Activated naive CD4-positive, alpha-beta T cell treated with anti-CD3 and anti-CD28 coated beads, Interleukin-2, amount 50 U/mL, for 16 hours (primary cell): ENCODE measurements around the gene RANBP3.
"Not testable (repeated sequence)": the region's sequence is repeated elsewhere in the genome, so short reads cannot be mapped to it uniquely, and the experiment has no call there.

Source experiments
- DNase-seq: peaks from one replicate; pipeline ENCODE4 v3.0.0-alpha.2; 2020

The RANBP3 gene

DNA sequence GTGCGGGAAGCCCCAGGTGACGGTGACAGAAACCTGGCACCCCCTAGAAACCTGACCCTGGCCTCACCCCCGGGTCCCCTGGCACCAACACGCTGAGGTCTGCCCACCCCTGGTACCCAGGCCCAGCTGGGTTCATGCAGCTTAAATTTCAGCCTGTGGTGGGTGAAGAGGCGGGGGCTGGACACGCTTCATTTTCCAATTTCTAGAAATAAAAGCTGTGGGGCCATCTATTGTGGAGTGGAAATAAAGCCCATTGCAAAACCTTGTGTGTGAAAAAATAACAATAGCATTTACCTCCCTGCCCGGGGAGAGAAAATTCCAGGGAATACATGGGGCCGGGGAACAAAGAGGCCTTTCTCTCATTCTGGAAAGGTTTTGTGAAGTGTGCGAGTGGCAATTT lies 100.1 kb downstream of the RANBP3 start:
- DNase-seq = no peak

- DNase-seq = no peak
Observed at GRCh38 chr19:5877427-5877826, 100.5 kb downstream of the RANBP3 start.

DNA sequence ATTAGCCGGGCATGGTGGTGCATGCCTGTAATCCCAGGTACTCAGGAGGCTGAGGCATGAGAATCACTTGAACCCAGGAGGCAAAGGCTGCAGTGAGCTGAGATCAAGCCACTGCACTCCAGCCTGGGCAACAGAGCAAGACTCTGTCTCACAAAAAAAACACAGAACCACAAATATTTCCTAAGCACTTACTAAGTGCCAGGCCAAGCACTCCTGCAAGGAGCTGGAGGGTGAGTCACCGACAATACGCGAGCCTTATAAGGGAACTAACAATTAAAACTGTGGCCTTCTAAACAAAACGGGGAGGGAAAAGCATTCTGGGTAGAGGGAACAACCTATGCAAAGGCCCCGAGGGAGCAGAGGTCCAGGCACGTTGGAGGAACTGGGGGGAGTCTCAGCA lies 103.4 kb downstream of the RANBP3 start:
- not testable (repeated sequence) for DNase-seq

DNA sequence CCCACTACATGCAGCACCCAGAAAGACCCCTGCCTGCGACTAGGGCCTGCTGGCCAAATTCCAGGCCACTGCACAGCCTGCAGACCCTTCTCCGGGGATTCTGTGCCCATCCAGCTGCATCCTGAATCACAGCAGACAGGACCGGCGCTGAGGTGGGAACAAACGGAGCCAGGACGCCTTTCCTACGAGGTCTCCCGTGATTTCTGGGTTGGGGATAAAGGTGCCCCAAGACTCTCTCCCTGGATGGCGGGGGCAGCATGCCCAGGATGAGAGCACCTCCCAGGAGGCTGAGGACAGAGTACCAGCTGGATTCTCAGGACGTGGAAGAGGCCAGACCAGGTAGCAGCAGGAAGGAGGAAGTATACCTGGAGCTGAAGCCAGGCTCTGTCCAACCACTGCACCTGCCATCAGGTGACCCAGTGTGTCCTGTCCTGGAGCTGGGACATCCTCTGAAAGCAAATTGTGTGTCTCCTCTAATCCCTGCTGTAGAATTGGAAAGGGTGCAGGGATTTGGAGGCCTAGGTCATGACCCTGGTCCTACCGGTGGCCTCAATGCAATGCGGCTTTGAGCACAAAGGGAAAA lies 104.2 kb downstream of the RANBP3 start:
- no peak for DNase-seq

GRCh38 chr19:5870986-5871394 lies 107.0 kb downstream of the RANBP3 start:
- no peak for DNase-seq

- no peak for DNase-seq
Observed at GRCh38 chr19:5867201-5868136, 110.5 kb downstream of the RANBP3 start.
